Esophagus muscularis mucosa (tissue), 3 donors: ENCODE data around the gene NR4A3.

Experiments used
- POLR2A ChIP-seq: fragments of 450-650 bp; IDR thresholded peaks from one replicate; pipeline ENCODE4 v1.6.1; 2017; ENCODE audit warnings: antibody characterized with exemption, moderate library complexity, mild to moderate bottlenecking, low read depth
- TF ChIP-seq, protein P1 (sequence below), 3 experiments: fragments of 200-600 bp in 2 of 3; fragments of 450-650 bp in 1 of 3; sonication (generic) in 2 of 3; IDR thresholded peaks; one replicate each; pipeline ENCODE4 v1.5.1; 2017 to 2019; ENCODE audit warnings: antibody characterized with exemption in 3 of 3, mild to moderate bottlenecking in 2 of 3, moderate library complexity in 1 of 3

DNA sequence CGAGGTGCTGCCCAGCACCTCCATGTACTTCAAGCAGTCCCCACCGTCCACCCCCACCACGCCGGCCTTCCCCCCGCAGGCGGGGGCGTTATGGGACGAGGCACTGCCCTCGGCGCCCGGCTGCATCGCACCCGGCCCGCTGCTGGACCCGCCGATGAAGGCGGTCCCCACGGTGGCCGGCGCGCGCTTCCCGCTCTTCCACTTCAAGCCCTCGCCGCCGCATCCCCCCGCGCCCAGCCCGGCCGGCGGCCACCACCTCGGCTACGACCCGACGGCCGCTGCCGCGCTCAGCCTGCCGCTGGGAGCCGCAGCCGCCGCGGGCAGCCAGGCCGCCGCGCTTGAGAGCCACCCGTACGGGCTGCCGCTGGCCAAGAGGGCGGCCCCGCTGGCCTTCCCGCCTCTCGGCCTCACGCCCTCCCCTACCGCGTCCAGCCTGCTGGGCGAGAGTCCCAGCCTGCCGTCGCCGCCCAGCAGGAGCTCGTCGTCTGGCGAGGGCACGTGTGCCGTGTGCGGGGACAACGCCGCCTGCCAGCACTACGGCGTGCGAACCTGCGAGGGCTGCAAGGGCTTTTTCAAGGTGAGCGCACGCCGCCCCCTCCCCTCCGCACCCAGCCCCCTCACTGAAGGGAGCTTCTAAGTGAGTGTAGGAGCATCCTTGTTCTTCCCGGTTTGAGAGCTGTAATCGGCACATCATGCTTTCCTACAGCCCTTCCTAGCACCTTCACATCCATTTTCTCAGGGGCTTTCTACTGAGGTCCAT is 6.9 kb downstream of the NR4A3 start:
- no peak for TF ChIP-seq POLR2A
- TF ChIP-seq, protein P1, sequence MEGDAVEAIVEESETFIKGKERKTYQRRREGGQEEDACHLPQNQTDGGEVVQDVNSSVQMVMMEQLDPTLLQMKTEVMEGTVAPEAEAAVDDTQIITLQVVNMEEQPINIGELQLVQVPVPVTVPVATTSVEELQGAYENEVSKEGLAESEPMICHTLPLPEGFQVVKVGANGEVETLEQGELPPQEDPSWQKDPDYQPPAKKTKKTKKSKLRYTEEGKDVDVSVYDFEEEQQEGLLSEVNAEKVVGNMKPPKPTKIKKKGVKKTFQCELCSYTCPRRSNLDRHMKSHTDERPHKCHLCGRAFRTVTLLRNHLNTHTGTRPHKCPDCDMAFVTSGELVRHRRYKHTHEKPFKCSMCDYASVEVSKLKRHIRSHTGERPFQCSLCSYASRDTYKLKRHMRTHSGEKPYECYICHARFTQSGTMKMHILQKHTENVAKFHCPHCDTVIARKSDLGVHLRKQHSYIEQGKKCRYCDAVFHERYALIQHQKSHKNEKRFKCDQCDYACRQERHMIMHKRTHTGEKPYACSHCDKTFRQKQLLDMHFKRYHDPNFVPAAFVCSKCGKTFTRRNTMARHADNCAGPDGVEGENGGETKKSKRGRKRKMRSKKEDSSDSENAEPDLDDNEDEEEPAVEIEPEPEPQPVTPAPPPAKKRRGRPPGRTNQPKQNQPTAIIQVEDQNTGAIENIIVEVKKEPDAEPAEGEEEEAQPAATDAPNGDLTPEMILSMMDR (IDR thresholded peaks at IDR 0.05): no peak
